Sigmoid colon (tissue), 4 donors: ENCODE data around the gene RING1.

Experiments
- EP300 ChIP-seq, 4 donors: sonication (generic); formaldehyde crosslinking; IDR thresholded peaks; one replicate each; pipeline ENCODE4 v1.6.1; 2017; ENCODE audit warnings: antibody characterized with exemption in 4 of 4
- POLR2A ChIP-seq, 2 donors: fragments of 450-650 bp; IDR thresholded peaks; one replicate each; pipeline ENCODE4 v1.6.1; 2016; ENCODE audit warnings: antibody characterized with exemption in 2 of 2, mild to moderate bottlenecking in 2 of 2, moderate library complexity in 2 of 2
- POLR2AphosphoS5 ChIP-seq, 4 donors: sonication (generic); formaldehyde crosslinking; IDR thresholded peaks; one replicate each; pipeline ENCODE4 v1.6.1; 2017; ENCODE audit warnings: antibody characterized with exemption in 4 of 4

GRCh38 chr6:33167374-33168283, 40.7 kb upstream of the RING1 start:
- no peak for TF ChIP-seq EP300 (IDR thresholded peaks at IDR 0.05)
- TF ChIP-seq POLR2A (IDR thresholded peaks at IDR 0.05), result no peak
- no peak for TF ChIP-seq POLR2AphosphoS5 (IDR thresholded peaks at IDR 0.05)
